ENCODE results near the gene SCN4B.

Gene SCN4B

GRCh38 chr11:118129471-118130172 is 23.0 kb downstream of the SCN4B start:
- no peak for DNase-seq (ENCODE audit: low spot score)

GRCh38 chr11:118128721-118129470 is 23.7 kb downstream of the SCN4B start:
- DNase-seq (ENCODE audit: low spot score), result no peak

- DNase-seq (ENCODE audit: low spot score), result no peak
Observed at GRCh38 chr11:118128310-118128709, 24.3 kb downstream of the SCN4B start.

GRCh38 chr11:118126082-118126838 is 26.4 kb downstream of the SCN4B start:
- DNase-seq (ENCODE audit: low spot score), result no peak

GRCh38 chr11:118124929-118125535 is 27.6 kb downstream of the SCN4B start:
- DNase-seq (ENCODE audit: low spot score), result no peak

- no peak for DNase-seq (ENCODE audit: low spot score)
Observed at GRCh38 chr11:118120793-118121192, 31.8 kb downstream of the SCN4B start.

- DNase-seq (ENCODE audit: low spot score), result no peak
Observed at GRCh38 chr11:118117790-118118601, 34.6 kb downstream of the SCN4B start.

GRCh38 chr11:118115048-118115447 is 37.6 kb downstream of the SCN4B start:
- no peak for DNase-seq (ENCODE audit: low spot score)

- DNase-seq (ENCODE audit: low spot score), result no peak
Observed at GRCh38 chr11:118114266-118114665, 38.4 kb downstream of the SCN4B start.

- DNase-seq (ENCODE audit: low spot score), result no peak
Observed at GRCh38 chr11:118112711-118113430, 39.8 kb downstream of the SCN4B start.

GRCh38 chr11:118111744-118112035 is 40.9 kb downstream of the SCN4B start:
- no peak for DNase-seq (ENCODE audit: low spot score)

- no peak for DNase-seq (ENCODE audit: low spot score)
Observed at GRCh38 chr11:118111019-118111743, 41.4 kb downstream of the SCN4B start.

GRCh38 chr11:118109231-118109630 is 43.4 kb downstream of the SCN4B start:
- DNase-seq (ENCODE audit: low spot score), result no peak

GRCh38 chr11:118108513-118108912 is 44.1 kb downstream of the SCN4B start:
- DNase-seq (ENCODE audit: low spot score), result no peak

- no peak for DNase-seq (ENCODE audit: low spot score)
Observed at GRCh38 chr11:118106789-118107335, 45.8 kb downstream of the SCN4B start.

GRCh38 chr11:118105657-118106305 is 46.8 kb downstream of the SCN4B start:
- DNase-seq (ENCODE audit: low spot score), result no peak

GRCh38 chr11:118104491-118104890 is 48.1 kb downstream of the SCN4B start:
- DNase-seq (ENCODE audit: low spot score), result no peak

GRCh38 chr11:118102721-118103261 is 49.8 kb downstream of the SCN4B start:
- no peak for DNase-seq (ENCODE audit: low spot score)

GRCh38 chr11:118100691-118101232 is 51.9 kb downstream of the SCN4B start:
- DNase-seq (ENCODE audit: low spot score), result no peak

Data from globus pallidus (tissue), 1 donor.